NT2/D1 (cell line): Measurements from ENCODE around the gene GOLGA1.
"Not testable (repeated sequence)": the region's sequence is repeated elsewhere in the genome, so short reads cannot be mapped to it uniquely, and the experiment has no call there.

Experiments used
- DNase-seq: peaks from one replicate; pipeline ENCODE4 v3.0.0-alpha.2; 2011; ENCODE audit warnings: low read depth, low spot score
- H3K27me3 ChIP-seq: 2 replicates; pipeline ENCODE4 v1.6.0; 2011; ENCODE audit warnings: mild to moderate bottlenecking; ENCODE audit not compliant: insufficient read length, insufficient read depth
- H3K36me3 ChIP-seq: 2 replicates; pipeline ENCODE4 v1.6.1; 2011; ENCODE audit warnings: mild to moderate bottlenecking, low read length, mixed read lengths; ENCODE audit not compliant: insufficient read depth, insufficient read length
- H3K4me1 ChIP-seq: 2 replicates; pipeline ENCODE4 v1.5.1; 2011; ENCODE audit not compliant: insufficient read depth, insufficient read length
- H3K4me3 ChIP-seq: 2 replicates; pipeline ENCODE4 v1.5.1; 2011; ENCODE audit warnings: low read depth; ENCODE audit not compliant: insufficient read length
- H3K9ac ChIP-seq: 2 replicates; pipeline ENCODE4 v1.6.0; 2011; ENCODE audit warnings: low read depth; ENCODE audit not compliant: insufficient read length
- H3K9me3 ChIP-seq: 2 replicates; pipeline ENCODE4 v1.5.1; 2011; ENCODE audit warnings: mild to moderate bottlenecking, low read length; ENCODE audit not compliant: insufficient read depth
- SUZ12 ChIP-seq: IDR thresholded peaks from 2 replicates; pipeline ENCODE4 v1.6.1; 2011; ENCODE audit not compliant: insufficient read length, insufficient read depth; ENCODE audit errors: extremely low read depth
- YY1 ChIP-seq: IDR thresholded peaks from 2 replicates; pipeline ENCODE4 v1.6.1; 2011; ENCODE audit not compliant: insufficient read length, insufficient read depth
- ZNF274 ChIP-seq: IDR thresholded peaks from 2 replicates; pipeline ENCODE4 v1.6.1; 2011; ENCODE audit warnings: mild to moderate bottlenecking, low read depth, low read length

The GOLGA1 gene

GRCh38 chr9:124839612-124840299 is 101.1 kb downstream of the GOLGA1 start:
- peak; percentile 51 for DNase-seq
- no peak overlapping the region for H3K9ac ChIP-seq
- H3K36me3 ChIP-seq, result no peaks in the 10 kb centered on the region
- H3K4me3 ChIP-seq, result no peak overlapping the region
- no peaks in the 10 kb centered on the region for H3K9me3 ChIP-seq
- no peaks in the 10 kb centered on the region for H3K27me3 ChIP-seq
- H3K4me1 ChIP-seq, result peaks cover 8% of the 10 kb centered on the region
- TF ChIP-seq SUZ12, result no peak
- TF ChIP-seq YY1, result no peak
- no peak for TF ChIP-seq ZNF274

GRCh38 chr9:124838567-124839275 is 102.2 kb downstream of the GOLGA1 start:
- not testable (repeated sequence) for H3K4me1 ChIP-seq, H3K4me3 ChIP-seq, H3K9me3 ChIP-seq, H3K36me3 ChIP-seq, DNase-seq, H3K9ac ChIP-seq, H3K27me3 ChIP-seq

GRCh38 chr9:124838132-124838531 is 102.8 kb downstream of the GOLGA1 start:
- not testable (repeated sequence) for H3K4me3 ChIP-seq, H3K27me3 ChIP-seq, H3K36me3 ChIP-seq, H3K4me1 ChIP-seq, H3K9me3 ChIP-seq, H3K9ac ChIP-seq, DNase-seq

GRCh38 chr9:124835026-124835557 is 105.8 kb downstream of the GOLGA1 start:
- no peak for DNase-seq
- H3K9ac ChIP-seq, result no peak overlapping the region

GRCh38 chr9:124834591-124834990 is 106.3 kb downstream of the GOLGA1 start:
- TF ChIP-seq ZNF274 (no peak), SUZ12 (no peak), YY1 (no peak)
- Histone ChIP-seq H3K27me3 (no peaks in the 10 kb centered on the region), H3K4me1 (peaks cover 6% of the 10 kb centered on the region), H3K36me3 (no peaks in the 10 kb centered on the region), H3K4me3 (no peak overlapping the region), H3K9ac (no peak overlapping the region), H3K9me3 (no peaks in the 10 kb centered on the region)
- no peak for DNase-seq

More at GRCh38 chr9:124835026-124835557, 105.8 kb downstream of the GOLGA1 start:
- H3K4me3 ChIP-seq, result no peak overlapping the region
- no peaks in the 10 kb centered on the region for H3K9me3 ChIP-seq
- peaks cover 6% of the 10 kb centered on the region for H3K4me1 ChIP-seq
- no peaks in the 10 kb centered on the region for H3K36me3 ChIP-seq
- no peaks in the 10 kb centered on the region for H3K27me3 ChIP-seq
- TF ChIP-seq ZNF274 (no peak), YY1 (no peak), SUZ12 (no peak)

GRCh38 chr9:124831642-124832364 is 109.1 kb downstream of the GOLGA1 start:
- Histone ChIP-seq H3K4me3 (no peak overlapping the region), H3K4me1 (peaks cover 6% of the 10 kb centered on the region), H3K9me3 (no peaks in the 10 kb centered on the region), H3K27me3 (no peaks in the 10 kb centered on the region), H3K36me3 (no peaks in the 10 kb centered on the region), H3K9ac (peak overlapping the region; percentile 32)
- DNase-seq, result no peak
- no peak for TF ChIP-seq YY1

- TF ChIP-seq YY1, result no peak
- Histone ChIP-seq H3K4me3 (no peak overlapping the region), H3K36me3 (no peaks in the 10 kb centered on the region), H3K9me3 (no peaks in the 10 kb centered on the region), H3K9ac (no peak overlapping the region), H3K4me1 (peaks cover 6% of the 10 kb centered on the region), H3K27me3 (no peaks in the 10 kb centered on the region)
- DNase-seq, result no peak
Observed at GRCh38 chr9:124830593-124830992, 110.3 kb downstream of the GOLGA1 start.
